LNCAP (cell line): ENCODE results near the gene ATP8A1.

Experiments
- TF ChIP-seq, protein P1 (sequence below): fragments of 450-650 bp; IDR thresholded peaks from 2 replicates; pipeline ENCODE4 v1.5.1; 2017; ENCODE audit warnings: mild to moderate bottlenecking

ATP8A1 gene

DNA sequence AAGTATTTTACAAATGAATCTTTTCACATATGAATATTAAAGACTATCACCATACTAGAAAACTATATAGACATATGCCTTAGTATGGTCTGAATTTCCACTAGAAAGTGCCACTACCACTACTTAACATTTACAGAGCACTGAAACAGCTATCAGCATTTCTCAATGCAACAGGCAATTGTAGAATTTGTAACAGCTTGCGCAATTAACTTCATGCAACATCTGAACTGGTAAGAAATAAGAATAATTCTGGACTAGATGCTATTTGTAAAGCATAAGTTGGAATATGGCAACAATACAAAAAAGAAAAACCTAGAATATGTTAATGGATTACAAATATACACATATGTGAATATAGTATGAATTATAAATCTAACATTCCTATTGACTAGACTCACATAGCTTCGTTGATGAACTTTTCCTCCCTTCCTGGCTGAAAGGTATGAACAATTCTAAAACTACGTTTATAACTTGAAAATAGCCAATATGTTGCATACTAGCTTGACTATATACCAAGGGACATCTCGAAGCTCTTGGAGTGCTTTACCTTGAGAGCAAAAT is 82.0 kb downstream of the ATP8A1 start:
- TF ChIP-seq, protein P1, sequence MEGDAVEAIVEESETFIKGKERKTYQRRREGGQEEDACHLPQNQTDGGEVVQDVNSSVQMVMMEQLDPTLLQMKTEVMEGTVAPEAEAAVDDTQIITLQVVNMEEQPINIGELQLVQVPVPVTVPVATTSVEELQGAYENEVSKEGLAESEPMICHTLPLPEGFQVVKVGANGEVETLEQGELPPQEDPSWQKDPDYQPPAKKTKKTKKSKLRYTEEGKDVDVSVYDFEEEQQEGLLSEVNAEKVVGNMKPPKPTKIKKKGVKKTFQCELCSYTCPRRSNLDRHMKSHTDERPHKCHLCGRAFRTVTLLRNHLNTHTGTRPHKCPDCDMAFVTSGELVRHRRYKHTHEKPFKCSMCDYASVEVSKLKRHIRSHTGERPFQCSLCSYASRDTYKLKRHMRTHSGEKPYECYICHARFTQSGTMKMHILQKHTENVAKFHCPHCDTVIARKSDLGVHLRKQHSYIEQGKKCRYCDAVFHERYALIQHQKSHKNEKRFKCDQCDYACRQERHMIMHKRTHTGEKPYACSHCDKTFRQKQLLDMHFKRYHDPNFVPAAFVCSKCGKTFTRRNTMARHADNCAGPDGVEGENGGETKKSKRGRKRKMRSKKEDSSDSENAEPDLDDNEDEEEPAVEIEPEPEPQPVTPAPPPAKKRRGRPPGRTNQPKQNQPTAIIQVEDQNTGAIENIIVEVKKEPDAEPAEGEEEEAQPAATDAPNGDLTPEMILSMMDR = no peak

GRCh38 chr4:42573249-42573648 is 83.7 kb downstream of the ATP8A1 start:
- TF ChIP-seq, protein P1 = no peak

DNA sequence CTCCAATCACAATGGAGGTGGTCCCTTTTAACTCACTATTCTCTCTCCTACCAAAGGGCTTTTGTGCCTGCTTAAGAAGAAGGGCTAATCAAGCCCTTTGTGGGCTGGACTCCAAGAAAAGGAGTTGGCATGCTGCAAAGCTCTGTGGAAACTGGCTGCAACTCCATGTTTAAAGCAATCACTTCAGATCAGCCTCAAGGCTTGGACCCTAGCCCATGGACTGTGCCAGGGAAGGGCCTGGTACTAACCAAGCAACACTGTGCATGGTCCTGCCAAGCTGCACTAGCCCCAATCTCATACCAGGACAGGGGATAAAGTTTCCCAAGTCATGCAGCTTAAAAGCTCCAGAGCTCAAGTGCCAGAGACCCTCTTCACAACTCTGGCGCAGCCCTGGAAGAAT is 86.7 kb downstream of the ATP8A1 start:
- TF ChIP-seq, protein P1 = no peak

DNA sequence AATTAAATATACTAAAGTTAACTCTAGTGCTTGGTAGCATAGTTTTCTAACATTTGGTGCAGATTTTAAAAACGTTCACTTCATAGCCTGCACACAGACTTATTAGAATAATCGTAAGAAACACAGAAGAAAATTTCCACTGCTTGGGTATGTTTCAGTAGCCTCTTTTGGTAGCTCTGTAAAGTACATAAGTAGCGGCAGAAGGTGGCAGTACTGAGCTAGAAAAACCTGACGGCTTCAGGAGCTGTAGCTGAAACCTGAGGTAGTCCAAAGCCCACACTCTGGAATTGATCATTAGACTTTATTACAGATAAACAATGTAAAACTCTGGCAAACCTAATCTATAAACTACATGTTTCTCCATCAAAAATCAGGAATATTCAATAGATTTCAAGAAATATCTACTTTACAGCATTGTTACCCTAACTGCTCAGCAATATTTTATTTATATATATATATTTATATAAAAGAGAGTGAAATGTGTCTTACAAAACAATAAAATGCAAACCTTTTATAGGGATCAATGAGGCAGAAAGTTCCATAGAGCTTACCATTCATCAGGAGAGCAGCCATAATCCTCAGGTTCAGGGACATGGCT is 88.2 kb downstream of the ATP8A1 start:
- TF ChIP-seq, protein P1 = peak; percentile 67

DNA sequence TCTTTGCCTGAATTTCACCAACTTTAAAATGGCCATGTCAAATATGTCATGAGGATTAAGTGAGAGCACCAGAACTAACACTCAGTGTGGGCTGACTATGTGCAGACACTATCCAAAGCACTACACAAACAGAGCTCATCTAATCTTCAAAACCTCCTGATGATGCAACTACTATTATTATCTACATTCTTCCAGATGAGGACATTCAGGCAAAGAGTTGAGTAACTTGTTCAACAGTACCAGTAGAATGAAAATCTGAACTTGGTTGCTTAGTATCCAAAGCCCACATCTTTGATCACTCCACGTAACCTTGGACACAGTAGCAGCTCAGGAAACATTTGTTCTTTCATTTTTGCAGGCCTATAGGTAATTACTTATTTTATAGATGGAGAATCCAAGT is 90.1 kb downstream of the ATP8A1 start:
- TF ChIP-seq, protein P1 = no peak

DNA sequence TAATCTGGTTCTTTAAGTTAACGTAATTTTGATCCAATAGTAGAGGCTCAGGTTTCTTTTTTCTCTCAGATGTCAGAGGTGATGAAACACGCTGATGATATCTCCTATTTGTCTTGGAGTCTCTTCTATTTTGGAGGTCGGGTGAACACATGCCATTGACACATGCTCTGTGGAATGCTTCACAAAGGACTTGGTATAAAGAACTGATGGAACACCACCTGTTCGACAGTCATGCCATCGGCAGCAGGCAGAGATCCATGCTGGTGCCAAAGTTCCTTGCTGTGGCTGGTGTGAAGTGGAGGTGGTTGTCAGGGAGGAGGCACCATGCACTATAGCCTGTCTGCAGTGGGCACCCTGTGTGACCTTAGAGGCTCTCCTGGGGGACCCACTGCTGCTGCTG is 94.9 kb downstream of the ATP8A1 start:
- TF ChIP-seq, protein P1 = no peak

DNA sequence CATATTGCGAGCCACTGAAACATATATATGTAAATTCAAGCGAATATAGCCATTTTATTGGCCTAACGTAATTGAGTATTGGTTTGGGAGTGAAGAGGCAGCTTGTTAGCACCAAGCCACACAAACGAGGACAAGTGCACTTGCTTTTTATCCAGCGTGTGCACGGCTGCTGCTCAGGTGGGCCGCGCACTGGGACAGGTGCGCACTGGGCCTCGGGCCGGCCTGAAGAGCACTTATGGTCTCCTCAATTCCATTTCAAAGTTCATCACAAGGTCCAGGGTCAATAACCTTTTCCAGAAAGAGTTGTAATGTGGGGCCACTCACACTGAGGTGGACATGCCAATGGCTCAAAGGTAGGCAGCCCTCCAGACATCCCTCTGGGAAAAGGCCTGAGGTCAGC is 95.9 kb downstream of the ATP8A1 start:
- TF ChIP-seq, protein P1 = no peak

- TF ChIP-seq, protein P1 = no peak
These were observed 96.4 kb downstream of the ATP8A1 start for GRCh38 chr4:42560467-42560861.
